SKM-1 treated with dmso at 0.1 percent for 144 hours (cell line): ENCODE results near the gene ARL16.

Experiments used
- DNase-seq: peaks from one replicate; lab custom pipeline; 2025; ENCODE audit not compliant: unreplicated experiment; lab: John Stamatoyannopoulos, UW

ARL16 gene

GRCh38 chr17:81683584-81684441 lies at the start of gene ARL16, which contains the start of gene HGS:
TSS of gene ARL16 (minus strand) at chr17:81683797. CDS start at chr17:81683753, 44 bp downstream.
TSS of gene HGS (plus strand) at chr17:81684011. CDS start at chr17:81684067, 56 bp downstream.
- DNase-seq = peak; percentile 98

- DNase-seq = no peak
Measured at GRCh38 chr17:81727324-81728031, 43.9 kb upstream of the ARL16 start.

DNA sequence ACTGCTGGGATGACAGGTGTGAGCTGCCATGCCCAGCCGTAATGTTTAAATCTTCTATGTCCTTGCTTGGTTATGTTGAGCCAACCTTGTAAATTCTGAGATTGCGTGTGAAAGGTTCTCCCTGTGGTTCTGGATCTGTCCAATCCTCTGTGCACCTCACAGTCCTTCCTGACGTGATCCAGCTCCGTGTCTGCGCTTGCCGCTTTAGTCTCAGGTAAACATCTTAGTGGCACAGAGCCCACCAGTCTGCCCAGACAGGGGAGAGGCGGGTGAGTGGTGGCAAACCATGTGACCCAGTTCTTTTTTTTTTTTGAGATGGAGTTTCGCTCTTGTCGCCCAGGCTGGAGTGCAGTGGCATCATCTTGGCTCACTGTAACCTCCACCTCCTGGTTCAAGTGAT lies 42.4 kb upstream of the ARL16 start:
- no peak for DNase-seq

- no peak for DNase-seq
Measured at GRCh38 chr17:81725439-81725838, 41.8 kb upstream of the ARL16 start.

DNA sequence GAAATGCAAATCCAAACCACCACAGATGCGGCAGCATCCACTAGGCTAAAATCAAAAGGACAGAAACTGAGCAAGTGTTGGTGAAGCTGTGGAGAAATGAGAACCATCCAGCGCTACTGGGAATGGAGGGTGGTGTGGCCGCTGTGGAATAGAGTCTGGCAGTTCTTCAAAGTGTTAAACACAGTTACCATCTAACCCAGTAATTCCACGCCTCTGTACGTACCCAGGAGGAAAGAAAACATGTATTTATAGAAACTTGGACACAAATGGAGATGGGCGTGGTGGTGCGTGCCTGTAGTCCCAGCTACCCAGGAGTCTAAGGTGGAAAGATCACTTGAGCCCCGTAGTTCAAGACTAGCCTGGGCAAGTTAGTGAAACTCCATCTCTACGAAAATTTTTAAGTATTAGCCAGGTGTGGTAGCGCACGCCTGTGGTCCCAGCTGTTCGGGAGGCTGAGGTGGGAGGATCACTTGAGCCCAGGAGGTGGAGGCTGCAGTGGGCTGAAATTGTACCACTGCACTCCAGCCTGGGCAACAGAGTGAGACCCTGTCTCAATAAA lies 40.1 kb upstream of the ARL16 start:
- no peak for DNase-seq

DNA sequence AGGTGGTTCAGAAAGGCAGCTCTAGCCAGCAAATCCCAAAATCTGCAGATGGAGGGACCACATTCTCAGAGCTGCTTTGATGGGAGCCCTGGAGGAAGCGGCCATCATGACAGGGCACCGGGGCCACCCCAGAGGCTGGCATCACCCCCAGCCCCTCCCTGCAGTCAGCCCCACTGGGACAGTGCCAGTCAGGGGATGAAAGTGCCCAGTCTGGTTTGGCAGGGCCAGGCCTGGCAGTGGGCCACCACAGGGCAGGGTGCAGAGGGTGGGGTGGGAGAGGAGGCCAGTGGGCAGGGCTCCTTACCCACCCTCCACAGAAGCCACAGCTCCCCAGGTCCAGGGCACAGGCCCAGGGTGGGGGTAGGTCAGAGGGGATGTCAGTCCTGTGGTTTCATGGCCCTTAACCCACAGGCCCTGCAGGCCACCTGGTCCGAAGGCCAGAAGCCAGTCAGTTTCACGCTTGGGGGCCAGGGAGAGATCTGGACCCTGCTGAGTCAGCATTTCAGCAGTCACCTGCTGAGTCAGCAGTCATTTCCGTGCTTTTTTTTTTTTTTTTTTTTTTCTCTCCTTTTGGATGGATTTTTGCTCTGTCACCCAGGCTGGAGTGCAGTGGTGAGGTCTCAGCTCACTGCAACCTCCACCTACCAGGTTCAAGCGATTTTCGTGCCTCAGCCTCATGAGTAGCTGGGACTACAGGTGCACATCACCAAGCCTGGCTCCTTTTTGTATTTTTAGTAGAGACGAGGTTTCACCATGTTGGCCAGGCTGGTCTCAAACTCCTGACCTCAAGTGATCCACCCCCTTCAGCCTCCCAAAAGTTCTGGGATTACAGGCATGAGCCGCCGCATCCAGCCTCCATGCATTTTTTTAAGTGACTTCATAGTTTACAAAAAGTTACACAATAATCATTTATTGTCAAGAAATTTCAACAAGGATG lies 38.9 kb upstream of the ARL16 start:
- no peak for DNase-seq

DNA sequence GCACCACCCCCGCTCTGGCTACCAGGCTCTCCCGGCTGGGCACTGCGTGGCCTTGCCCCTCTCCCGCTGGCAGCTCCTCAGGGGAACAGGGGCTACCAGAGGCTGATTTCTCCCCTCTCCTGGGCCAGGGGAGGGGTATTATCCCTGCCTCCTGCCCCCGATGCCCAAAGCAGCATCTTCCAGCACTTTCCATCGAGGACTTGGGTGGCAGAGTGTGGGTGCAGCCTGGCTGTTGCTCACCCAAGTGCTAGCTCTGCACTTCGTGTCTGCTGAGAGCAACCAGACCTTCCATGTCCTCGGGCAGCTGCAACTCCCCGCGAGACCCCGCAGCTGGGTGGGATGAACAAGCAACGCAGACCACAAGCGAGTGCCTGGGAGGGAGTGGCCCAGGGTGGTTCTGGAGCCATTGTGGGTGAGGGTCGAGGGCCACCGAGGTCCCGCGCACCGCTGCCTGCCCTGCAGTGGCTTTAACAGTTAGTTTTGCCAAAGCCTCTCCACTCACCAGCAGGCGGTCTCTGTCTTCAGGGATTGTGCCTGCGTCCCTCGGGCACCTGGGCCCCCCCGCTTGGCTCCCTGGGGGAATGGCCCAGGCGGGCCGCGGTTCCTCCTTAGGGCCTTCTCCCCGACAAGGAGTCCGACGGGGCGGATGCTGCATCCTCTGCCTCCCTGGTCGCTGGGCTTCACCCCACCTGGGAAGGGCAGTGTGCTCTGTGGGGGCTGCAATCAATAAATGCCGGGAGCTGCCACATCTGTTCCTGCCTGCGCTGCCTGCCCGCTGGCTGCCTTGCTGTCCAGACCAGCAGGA lies 36.9 kb upstream of the ARL16 start:
- no peak for DNase-seq

DNA sequence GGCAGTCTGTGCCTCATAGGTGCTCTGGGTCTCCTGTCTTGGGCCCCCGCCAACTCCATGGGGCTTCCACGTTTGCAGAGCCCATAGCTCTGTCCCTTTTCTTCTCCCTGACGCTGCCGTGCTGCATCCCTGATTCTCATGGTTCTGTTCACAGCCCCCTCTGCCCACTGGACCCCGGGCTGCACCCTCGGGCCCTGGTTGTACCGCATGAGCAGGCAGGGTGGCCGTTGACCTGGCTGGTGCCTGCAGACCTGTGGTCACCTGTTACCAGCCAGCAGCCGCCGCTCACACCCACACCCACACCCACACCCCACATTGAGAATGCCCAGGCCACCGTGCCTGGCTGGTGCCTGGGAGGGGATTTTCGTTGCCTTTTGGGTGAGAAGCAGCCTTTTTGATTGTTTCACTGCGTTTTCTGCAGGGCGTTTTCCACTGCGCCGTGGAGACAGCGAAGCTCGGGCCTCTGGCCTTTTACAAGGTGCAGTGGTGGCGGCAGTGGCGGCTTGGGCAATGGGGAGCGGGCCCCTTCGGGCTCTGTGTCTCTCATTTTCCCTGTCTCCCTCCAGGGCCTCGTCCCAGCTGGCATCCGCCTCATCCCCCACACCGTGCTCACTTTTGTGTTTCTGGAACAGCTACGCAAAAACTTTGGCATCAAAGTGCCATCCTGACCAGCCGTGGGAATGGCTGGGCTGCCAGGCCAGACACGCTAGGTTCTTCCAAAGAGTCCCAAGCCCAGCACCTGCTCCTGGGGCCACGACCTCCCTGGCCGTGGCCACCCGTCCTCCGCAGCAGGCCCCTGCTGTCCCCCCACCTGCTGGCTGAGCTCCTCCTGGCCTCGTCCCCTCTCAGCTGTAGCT lies 36.0 kb upstream of the ARL16 start:
- no peak for DNase-seq

GRCh38 chr17:81717766-81718089 lies 34.1 kb upstream of the ARL16 start:
- DNase-seq = no peak

DNA sequence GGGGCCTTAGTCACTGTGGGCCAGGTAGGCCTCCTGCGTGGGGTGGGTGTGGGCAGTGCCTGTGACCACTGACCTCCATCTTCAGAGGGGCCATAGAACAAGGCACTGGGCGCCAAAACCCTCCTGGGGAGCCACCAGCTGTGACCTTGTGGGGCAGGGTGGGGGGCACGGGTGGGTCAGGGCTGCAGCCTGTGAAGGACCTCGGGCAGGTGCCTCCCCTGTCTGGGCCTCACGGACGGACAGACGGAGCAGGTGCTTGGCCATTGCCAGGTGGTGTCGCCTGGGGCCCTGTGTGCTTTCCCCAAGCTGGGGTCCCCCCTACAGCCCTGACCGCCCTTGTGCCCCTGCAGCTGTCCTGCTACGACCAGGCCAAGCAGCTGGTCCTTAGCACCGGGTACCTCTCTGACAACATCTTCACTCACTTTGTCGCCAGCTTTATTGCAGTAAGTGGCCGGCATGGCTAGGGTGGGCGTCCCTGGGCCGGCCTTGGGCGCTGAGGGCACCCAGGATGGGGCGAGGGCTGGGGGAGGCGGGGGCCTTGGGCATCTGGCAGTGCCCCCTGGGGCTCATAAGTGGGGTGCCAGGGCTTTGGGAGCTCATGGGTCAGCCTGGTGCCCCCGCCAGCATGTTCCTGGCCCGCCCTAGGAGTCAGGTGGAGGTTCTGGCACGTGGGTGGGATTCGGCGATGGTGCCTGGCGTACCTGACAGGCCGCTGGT lies 33.6 kb upstream of the ARL16 start:
- DNase-seq = no peak

DNA sequence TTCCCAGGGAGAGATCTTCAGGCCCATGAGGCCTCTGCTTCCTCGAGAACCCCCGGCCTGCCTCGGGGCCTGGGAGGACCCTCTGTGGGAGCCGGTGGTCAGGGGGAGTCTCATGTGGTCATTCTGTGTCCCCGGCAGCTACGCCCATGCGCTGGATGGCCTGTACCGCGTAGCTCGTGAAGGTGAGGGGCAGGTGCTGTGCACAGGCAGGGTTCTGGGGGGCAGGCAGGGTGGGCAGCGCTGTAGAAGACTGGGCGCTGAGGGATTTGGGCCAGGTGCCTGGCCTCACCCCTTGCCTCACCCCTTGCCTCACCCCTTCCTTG lies 33.0 kb upstream of the ARL16 start:
- no peak for DNase-seq

- DNase-seq = no peak
Measured at GRCh38 chr17:81715872-81716673, 32.5 kb upstream of the ARL16 start.

DNA sequence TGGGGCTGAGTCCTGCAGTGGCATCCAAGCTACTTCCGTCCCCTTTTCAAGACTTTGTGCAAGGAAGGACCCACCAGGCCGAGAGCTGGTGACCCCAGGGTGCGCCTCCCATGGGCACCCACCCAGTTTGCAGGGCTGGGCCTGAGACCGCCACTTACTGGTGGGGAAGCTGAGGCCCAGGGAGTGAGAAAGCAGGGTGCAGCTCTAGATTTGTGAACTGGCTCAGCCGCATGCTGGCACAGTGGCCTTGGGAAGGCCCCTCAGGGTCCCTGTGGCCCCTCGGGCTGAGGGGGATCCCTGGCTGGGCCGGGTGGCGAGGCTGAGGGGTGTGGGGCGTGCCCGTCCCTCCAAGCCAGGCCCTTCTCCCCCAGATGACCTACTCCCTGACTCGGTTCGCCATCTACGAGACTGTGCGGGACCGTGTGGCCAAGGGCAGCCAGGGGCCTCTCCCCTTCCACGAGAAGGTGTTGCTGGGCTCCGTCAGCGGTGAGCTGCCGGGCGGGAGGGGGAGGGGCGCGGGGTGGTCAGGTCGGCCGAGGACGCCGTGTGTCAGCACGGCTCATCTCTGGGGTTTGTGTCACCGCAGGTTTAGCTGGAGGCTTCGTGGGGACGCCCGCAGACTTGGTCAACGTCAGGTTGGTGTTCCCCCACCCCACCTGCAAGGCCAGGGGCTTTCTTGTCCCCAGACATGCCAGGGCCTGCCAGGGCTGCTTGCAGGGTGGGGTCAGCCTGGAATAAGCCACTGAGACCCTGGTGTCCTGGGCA lies 31.7 kb upstream of the ARL16 start:
- no peak for DNase-seq

- no peak for DNase-seq
Measured at GRCh38 chr17:81714412-81715106, 31.0 kb upstream of the ARL16 start.

DNA sequence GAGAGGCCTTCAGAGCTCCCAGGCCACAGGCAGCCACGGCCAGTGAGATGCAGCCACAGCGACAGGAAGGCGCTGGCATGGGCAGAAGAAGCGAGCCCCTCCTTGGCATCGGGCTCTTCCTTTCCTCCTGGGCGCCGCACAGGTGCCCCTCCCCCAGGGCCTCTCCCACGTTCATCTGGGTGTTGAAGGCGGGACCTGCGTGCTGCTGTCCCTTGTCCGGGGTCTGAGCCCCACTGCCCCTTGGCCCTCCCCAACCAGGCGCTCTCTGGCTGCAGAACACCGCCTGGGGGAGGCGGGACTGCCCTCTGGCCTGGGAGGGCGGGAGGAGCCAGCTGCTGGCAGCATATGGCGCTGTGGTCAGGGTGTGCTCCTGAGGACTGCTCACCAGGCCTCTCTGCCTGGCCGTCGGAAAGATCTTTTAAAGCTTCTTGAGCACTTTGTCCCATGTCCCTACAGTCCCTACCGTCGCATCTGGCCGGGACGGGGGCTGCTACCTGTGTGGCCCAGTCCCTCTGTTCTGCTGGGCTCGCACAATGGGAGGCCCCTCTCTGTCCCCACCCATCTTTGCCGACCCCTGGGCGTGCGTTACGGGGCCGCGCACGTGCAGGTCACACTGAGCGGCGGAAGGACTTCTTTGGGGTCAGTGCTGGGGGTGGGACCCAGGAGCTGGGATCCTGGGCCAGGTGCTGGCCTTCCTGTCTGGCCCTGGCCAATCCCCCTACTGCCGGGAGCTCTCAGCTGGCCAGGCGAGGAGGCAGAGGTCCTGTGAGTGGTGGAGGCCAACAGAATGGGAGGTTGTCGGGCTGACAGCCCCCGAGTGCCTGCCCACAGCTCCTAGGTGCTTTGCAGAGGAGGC lies 30.2 kb upstream of the ARL16 start:
- DNase-seq = no peak
